ENCODE data around the gene MDN1. TPM values are rescaled to one million over a fixed set of nuclear protein-coding genes. Genes with fewer than 3 reads are reported as not detected.

Gene MDN1
- polyA plus RNA-seq, 1 of the 3 experiments (the other 2 are of a cell fraction), result 8.5 TPM

- no peak overlapping the region for H3K27ac ChIP-seq (ENCODE audit: low read depth in 2 of 2, low read length in 1 of 2)
- H3K27me3 ChIP-seq (ENCODE audit: insufficient read depth), result no peaks in the 10 kb centered on the region
- POLR2A ChIA-PET, result no interaction called here
- CTCF ChIA-PET, result interaction anchor here (0.9 to 1.2 kb wide), 2 partner anchors 9 to 12 kb away, joined by 3 to 4 read pairs; no protein-coding TSS in a partner anchor
- 94% methylated on average over 1 of the region's 1 CpG for WGBS (ENCODE audit: low lambda C conversion rate)
- no peaks in the 10 kb centered on the region for H3K9me3 ChIP-seq
- no peak overlapping the region for H3K9ac ChIP-seq
- DNase-seq, result no peak
- no peak overlapping the region for H3K4me3 ChIP-seq (ENCODE audit: low read depth in 2 of 2, low read length in 1 of 2)
- no peaks in the 10 kb centered on the region for H3K4me1 ChIP-seq (ENCODE audit: control insufficient read depth in 1 of 2, insufficient read depth in 2 of 2, low read depth in 1 of 2, low read length in 1 of 2)
- no peaks in the 10 kb centered on the region for H3K79me2 ChIP-seq (ENCODE audit: insufficient read depth)
- no peak overlapping the region for H3K4me2 ChIP-seq
- TF ChIP-seq REST (IDR thresholded peaks at IDR 0.05; ENCODE audit: low read depth, low read length) (no peak), ZBTB33 (IDR thresholded peaks at IDR 0.05; ENCODE audit: borderline replicate concordance, low read depth) (no peak), RCOR1 (IDR thresholded peaks at IDR 0.05; ENCODE audit: low read length) (no peak), RAD21 (IDR thresholded peaks at IDR 0.05; ENCODE audit: low read length) (no peak), MEF2A (IDR thresholded peaks at IDR 0.05; ENCODE audit: borderline replicate concordance, low read depth) (no peak), EP300 (IDR thresholded peaks at IDR 0.05; ENCODE audit: borderline replicate concordance in 1 of 2, low read depth in 1 of 2, low read length in 1 of 2) (no peak), RXRA (IDR thresholded peaks at IDR 0.05; ENCODE audit: borderline replicate concordance, low read depth) (no peak), CTCF (IDR thresholded peaks at IDR 0.05) (no peak), SIN3A (IDR thresholded peaks at IDR 0.05; ENCODE audit: borderline replicate concordance, low read depth, low read length) (no peak), POLR2AphosphoS5 (IDR thresholded peaks at IDR 0.05; ENCODE audit: low read depth, low read length) (no peak), NRF1 (IDR thresholded peaks at IDR 0.05; ENCODE audit: low read depth, low read length) (no peak), TAF1 (IDR thresholded peaks at IDR 0.05; ENCODE audit: borderline replicate concordance, low read depth, low read length) (no peak), FOXJ3 (CRISPR knock-in tag; IDR thresholded peaks at IDR 0.05) (no peak), GATA2 (CRISPR knock-in tag; IDR thresholded peaks at IDR 0.05) (no peak), CHD2 (IDR thresholded peaks at IDR 0.05; ENCODE audit: low read length, partially characterized antibody) (no peak)
- H2AFZ ChIP-seq (ENCODE audit: low read depth), result no peak overlapping the region
- H4K20me1 ChIP-seq (ENCODE audit: insufficient read depth), result no peaks in the 10 kb centered on the region
- H3K36me3 ChIP-seq (replicated peaks in 1 of 2; ENCODE audit: control insufficient read depth in 1 of 2, insufficient read depth in 2 of 2, low read length in 1 of 2), result peaks cover 38 to 74% of the 10 kb centered on the region in 2 experiments
- H3K9me2 ChIP-seq, result no peaks in the 10 kb centered on the region
- H3F3A ChIP-seq (replicated peaks; ENCODE audit: insufficient read depth), result no peaks in the 10 kb centered on the region
Observed at GRCh38 chr6:89707766-89708165, 111.8 kb downstream of the MDN1 start.

All from SK-N-SH (cell line).